Uterus (tissue), 2 donors: ENCODE data around the gene VANGL2.

ENCODE experiments used
- POLR2A ChIP-seq, 2 donors: fragments of 450-650 bp; IDR thresholded peaks; one replicate each; pipeline ENCODE4 v1.6.1; 2016; ENCODE audit warnings: antibody characterized with exemption in 2 of 2, mild to moderate bottlenecking in 1 of 2, moderate library complexity in 1 of 2
- TF ChIP-seq, protein P1 (sequence below), 4 experiments: fragments of 200-600 bp in 2 of 4; fragments of 450-650 bp in 2 of 4; sonication (generic) in 2 of 4; IDR thresholded peaks; one replicate each; pipeline ENCODE4 v1.5.1; 2016 to 2019; ENCODE audit warnings: antibody characterized with exemption in 4 of 4, mild to moderate bottlenecking in 2 of 4, moderate library complexity in 1 of 4

DNA sequence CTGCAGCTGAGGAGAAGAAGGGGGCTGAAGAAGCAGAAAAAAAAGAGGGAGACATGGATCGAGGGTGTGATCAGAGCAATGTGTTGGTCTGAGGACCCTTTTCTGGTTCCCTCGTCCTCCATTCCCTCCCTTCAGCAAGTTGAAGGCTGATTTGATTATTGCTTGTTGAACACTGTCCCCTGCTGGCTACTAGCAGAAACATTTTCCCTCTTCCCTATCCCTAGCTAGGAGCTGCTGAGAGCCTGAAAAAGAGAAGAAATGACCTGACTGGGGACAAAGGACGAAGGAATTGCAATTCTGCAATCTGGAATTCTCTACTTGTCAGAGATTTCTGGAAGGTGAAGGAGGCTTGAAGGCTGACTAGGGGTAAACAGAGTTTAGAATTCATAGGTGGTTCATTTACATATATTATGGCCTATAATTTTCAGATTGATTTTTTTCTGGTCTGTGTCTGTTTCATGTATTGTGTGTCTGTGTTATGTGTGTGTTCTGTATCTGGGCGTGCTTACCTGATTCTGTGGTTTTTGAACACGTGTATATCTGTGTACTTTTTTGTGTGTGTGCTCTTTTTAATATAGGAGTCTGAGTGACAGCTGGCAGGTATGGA is 23.7 kb upstream of the VANGL2 start:
- TF ChIP-seq, protein P1, sequence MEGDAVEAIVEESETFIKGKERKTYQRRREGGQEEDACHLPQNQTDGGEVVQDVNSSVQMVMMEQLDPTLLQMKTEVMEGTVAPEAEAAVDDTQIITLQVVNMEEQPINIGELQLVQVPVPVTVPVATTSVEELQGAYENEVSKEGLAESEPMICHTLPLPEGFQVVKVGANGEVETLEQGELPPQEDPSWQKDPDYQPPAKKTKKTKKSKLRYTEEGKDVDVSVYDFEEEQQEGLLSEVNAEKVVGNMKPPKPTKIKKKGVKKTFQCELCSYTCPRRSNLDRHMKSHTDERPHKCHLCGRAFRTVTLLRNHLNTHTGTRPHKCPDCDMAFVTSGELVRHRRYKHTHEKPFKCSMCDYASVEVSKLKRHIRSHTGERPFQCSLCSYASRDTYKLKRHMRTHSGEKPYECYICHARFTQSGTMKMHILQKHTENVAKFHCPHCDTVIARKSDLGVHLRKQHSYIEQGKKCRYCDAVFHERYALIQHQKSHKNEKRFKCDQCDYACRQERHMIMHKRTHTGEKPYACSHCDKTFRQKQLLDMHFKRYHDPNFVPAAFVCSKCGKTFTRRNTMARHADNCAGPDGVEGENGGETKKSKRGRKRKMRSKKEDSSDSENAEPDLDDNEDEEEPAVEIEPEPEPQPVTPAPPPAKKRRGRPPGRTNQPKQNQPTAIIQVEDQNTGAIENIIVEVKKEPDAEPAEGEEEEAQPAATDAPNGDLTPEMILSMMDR (IDR thresholded peaks at IDR 0.05), result peak; percentile 58 to 89 (median 83)
- no peak for TF ChIP-seq POLR2A (IDR thresholded peaks at IDR 0.05)
